HepG2 (cell line): ENCODE measurements around the gene KLHL3. TPM values are rescaled to one million over a fixed set of nuclear protein-coding genes. Genes with fewer than 3 reads are reported as not detected.

Source experiments
- ATAC-seq: fragments of 200-7000 bp; cut with Tn5 transposase; 3 replicates; pipeline ENCODE4 v1.9.1; 2020; ENCODE audit warnings: mild to moderate bottlenecking, moderate library complexity
- BruUV-seq: library from RNA; stranded (reverse); fragments of 400-500 nt; replicated peaks from 2 replicates; lab custom pipeline; 2021; lab: Mats Ljungman, UMichigan
- CTCF ChIA-PET: fragments of 300-600 bp; formaldehyde crosslinking; extraction: SDS; loops from one replicate; lab custom pipeline; 2021; ENCODE audit warnings: low total read pairs, inconsistent platforms, low intra/inter-chr PET ratio; lab: Yijun Ruan, JAX
- POLR2A ChIA-PET: fragments of 350-600 bp; sonication (Branson Sonifier 250); formaldehyde crosslinking; loops from one replicate; lab custom pipeline; 2020; ENCODE audit warnings: antibody characterized with exemption, inconsistent platforms; lab: Yijun Ruan, JAX
- DNase-seq: peaks from one replicate; pipeline ENCODE4 v3.0.0-alpha.2; 2015; ENCODE audit warnings: low spot score
- FAIRE-seq: peaks from 3 replicates; lab custom pipeline; 2011; peaks lifted over from hg19 to GRCh38; lab: Jason Lieb, UNC
- H2AFZ ChIP-seq: one replicate; pipeline ENCODE4 v1.6.1; 2011; ENCODE audit warnings: low read length, inconsistent platforms
- H3K27ac ChIP-seq: fragments of 300-600 bp; 3 replicates; pipeline ENCODE4 v1.8.0; 2011; ENCODE audit warnings: mixed run types, mild to moderate bottlenecking, mixed read lengths, low read length, inconsistent platforms; ENCODE audit not compliant: insufficient read depth; ENCODE audit errors: extremely low read length
- H3K27me3 ChIP-seq, 2 experiments: fragments of 200-600 bp in 1 of 2; 2 replicates in 1 of 2; 3 replicates in 1 of 2; pipeline versions ENCODE4 v1.6.0 to v1.8.0; 2011; ENCODE audit warnings: low read length in 2 of 2, mild to moderate bottlenecking in 2 of 2, moderate library complexity in 2 of 2, inconsistent platforms in 1 of 2; ENCODE audit not compliant: insufficient read depth in 2 of 2, control insufficient read depth in 1 of 2
- H3K36me3 ChIP-seq, 2 experiments: fragments of 200-600 bp in 1 of 2; replicated peaks in 1 of 2; 2 replicates in 1 of 2; 3 replicates in 1 of 2; pipeline versions ENCODE4 v1.5.1 to v1.8.0; 2011; ENCODE audit warnings: low read length in 2 of 2, inconsistent platforms in 1 of 2; ENCODE audit not compliant: insufficient read depth in 2 of 2, control insufficient read depth in 1 of 2
- H3K4me1 ChIP-seq: 2 replicates; pipeline ENCODE4 v1.5.1; 2012; ENCODE audit warnings: low read length, inconsistent platforms; ENCODE audit not compliant: insufficient read depth
- H3K4me2 ChIP-seq: 2 replicates; pipeline ENCODE4 v1.6.0; 2011; ENCODE audit warnings: low read depth, low read length, inconsistent platforms
- H3K4me3 ChIP-seq, 3 experiments: fragments of 200-600 bp in 1 of 3; sonication (generic), shearing (Covaris generic) in 1 of 3; replicated peaks in 1 of 3; 2 replicates each; pipeline ENCODE4 v1.5.1; 2011 to 2016; ENCODE audit warnings: low read length in 3 of 3, inconsistent platforms in 2 of 3, low read depth in 2 of 3, mild to moderate bottlenecking in 2 of 3, control low read depth in 1 of 3, mixed read lengths in 1 of 3; ENCODE audit not compliant: insufficient read depth in 1 of 3
- H3K79me2 ChIP-seq: one replicate; pipeline ENCODE4 v1.6.1; 2011; ENCODE audit warnings: low read length, inconsistent platforms; ENCODE audit not compliant: insufficient read depth
- H3K9ac ChIP-seq: 2 replicates; pipeline ENCODE4 v1.6.0; 2011; ENCODE audit warnings: mild to moderate bottlenecking, low read depth, low read length, inconsistent platforms; ENCODE audit not compliant: insufficient read depth
- H3K9me3 ChIP-seq: 2 replicates; pipeline ENCODE4 v1.5.1; 2012; ENCODE audit warnings: mild to moderate bottlenecking, low read length
- H4K20me1 ChIP-seq: 2 replicates; pipeline ENCODE4 v1.6.0; 2011; ENCODE audit warnings: inconsistent platforms, mild to moderate bottlenecking, low read length, moderate library complexity; ENCODE audit not compliant: insufficient read depth
- ASH2L ChIP-seq: fragments of 300-600, 200-600 bp; sonication (generic); IDR thresholded peaks from 2 replicates; pipeline ENCODE4 v1.7.0; 2017; ENCODE audit warnings: low read depth, mild to moderate bottlenecking, moderate library complexity, mixed read lengths, low read length; ENCODE audit not compliant: insufficient read length
- ATF5 ChIP-seq: sonication (generic); formaldehyde crosslinking; IDR thresholded peaks from 2 replicates; pipeline ENCODE4 v1.4.0; 2020; ENCODE audit warnings: mild to moderate bottlenecking, low read depth, missing genetic modification reagents
- HBP1 ChIP-seq: IDR thresholded peaks from 2 replicates; pipeline ENCODE4 v1.6.1; 2016; ENCODE audit warnings: low read depth, control low read depth
- HDAC2 ChIP-seq: sonication (generic); formaldehyde crosslinking; IDR thresholded peaks from 2 replicates; pipeline ENCODE4 v1.4.0; 2020; ENCODE audit warnings: missing genetic modification reagents
- HNF4A ChIP-seq: sonication (generic); formaldehyde crosslinking; IDR thresholded peaks from 2 replicates; pipeline ENCODE4 v1.4.0; 2020; ENCODE audit warnings: missing genetic modification reagents
- KLF16 ChIP-seq, 2 experiments: sonication (generic) in 1 of 2; formaldehyde crosslinking in 1 of 2; IDR thresholded peaks; 2 replicates each; pipeline versions ENCODE4 v1.6.1 to v1.8.0; 2016 to 2023; ENCODE audit warnings: missing genetic modification reagents in 2 of 2, missing compliant biosample characterization in 1 of 2
- MTF2 ChIP-seq: sonication (generic); formaldehyde crosslinking; IDR thresholded peaks from 2 replicates; pipeline ENCODE4 v1.5.0; 2020; ENCODE audit warnings: missing genetic modification reagents, borderline replicate concordance
- MXD4 ChIP-seq: IDR thresholded peaks from 2 replicates; pipeline ENCODE4 v1.6.1; 2016; ENCODE audit warnings: mild to moderate bottlenecking, missing biosample characterization, missing genetic modification reagents
- NCOA2 ChIP-seq: sonication (generic); formaldehyde crosslinking; IDR thresholded peaks from 2 replicates; pipeline ENCODE4 v1.8.0; 2022; ENCODE audit warnings: inconsistent platforms
- SP5 ChIP-seq: IDR thresholded peaks from 2 replicates; pipeline ENCODE4 v1.6.1; 2016; ENCODE audit warnings: low read depth, borderline replicate concordance
- ZBTB3 ChIP-seq: sonication (generic); formaldehyde crosslinking; IDR thresholded peaks from 2 replicates; pipeline ENCODE4 v1.4.0; 2020; ENCODE audit warnings: low read depth, mild to moderate bottlenecking, moderate library complexity, missing genetic modification reagents, borderline replicate concordance
- ZNF263 ChIP-seq: sonication (generic); formaldehyde crosslinking; IDR thresholded peaks from 2 replicates; pipeline ENCODE4 v1.4.0; 2020; ENCODE audit warnings: missing genetic modification reagents
- ZNF335 ChIP-seq: sonication (generic); formaldehyde crosslinking; IDR thresholded peaks from 2 replicates; pipeline ENCODE4 v1.4.0; 2020; ENCODE audit warnings: missing genetic modification reagents
- ZNF343 ChIP-seq: sonication (generic); formaldehyde crosslinking; IDR thresholded peaks from 2 replicates; pipeline ENCODE4 v1.4.0; 2020; ENCODE audit warnings: mild to moderate bottlenecking, missing genetic modification reagents
- ZNF383 ChIP-seq: sonication (generic); formaldehyde crosslinking; IDR thresholded peaks from 2 replicates; pipeline ENCODE4 v1.4.0; 2020; ENCODE audit warnings: missing genetic modification reagents, mild to moderate bottlenecking, borderline replicate concordance
- ZNF660 ChIP-seq: sonication (generic); formaldehyde crosslinking; IDR thresholded peaks from 2 replicates; pipeline ENCODE4 v1.5.1; 2020; ENCODE audit warnings: mild to moderate bottlenecking, low read depth, missing genetic modification reagents, borderline replicate concordance
- ZNF746 ChIP-seq: sonication (generic); formaldehyde crosslinking; IDR thresholded peaks from 2 replicates; pipeline ENCODE4 v1.8.0; 2022; ENCODE audit warnings: mild to moderate bottlenecking, missing genetic modification reagents
- WGBS: methylation state at CpG from one replicate; pipeline ENCODE4 v1.1.6; 2017; ENCODE audit warnings: low lambda C conversion rate; 5-methylcytosine and 5-hydroxymethylcytosine counted together
- in situ Hi-C: cut with HindIII; loops from 2 replicates; pipeline ENCODE4 v1.10.0; 2017; ENCODE audit warnings: low pct_unique_long_range_greater_than_20kb; ENCODE audit not compliant: extremely low pct_ligation_motif_present
- intact Hi-C: fragments of 100-400 bp; cut with micrococcal nuclease; formaldehyde crosslinking; loops from one replicate; pipeline ENCODE4 v1.10.0; 2022; ENCODE audit not compliant: unreplicated experiment
- polyA plus RNA-seq, 8 experiments: library from polyadenylated mRNA; depleted of rRNA in 3 of 8; stranded (reverse) in 7 of 8; unstranded in 1 of 8; fragments of >200 nt; fragmentation: Illumina TruSeq in 4 of 8; extraction: Trizol in 4 of 8; gene quantifications; 2 replicates each; pipeline versions ENCODE4 v1.2.1 to v1.2.3, GENCODE V29; 2011 to 2016; ENCODE audit warnings: low read depth in 4 of 8, missing spikeins in 1 of 8, mixed read lengths in 1 of 8; ENCODE audit not compliant: insufficient read depth in 1 of 8
- total RNA-seq, 5 experiments: library from RNA; depleted of rRNA; stranded (reverse); fragments of >200 nt; fragmentation: Illumina TruSeq; extraction: Trizol; gene quantifications; 2 replicates each; pipeline ENCODE4 v1.2.3, GENCODE V29; 2016; ENCODE audit warnings: low read depth in 1 of 5

The KLHL3 gene
- total and polyA plus RNA-seq, 2 of the 13 experiments (the other 11 are each of a cell fraction or from before 2014, with no cell fraction given) = 0.02 to 0.08 TPM

GRCh38 chr5:137696481-137696880 lies 39.4 kb downstream of the KLHL3 start:
- BruUV-seq = no TSS peak
- intact Hi-C loops = no loop called here
- ATAC-seq = no peak

More at GRCh38 chr5:137696481-137696880, 39.4 kb downstream of the KLHL3 start:
- CTCF ChIA-PET = no interaction called here
- no peak overlapping the region for H3K27ac ChIP-seq
- H2AFZ ChIP-seq = no peak overlapping the region
- no peaks in the 10 kb centered on the region for H3K36me3 ChIP-seq
- DNase-seq = no peak
- H3K4me3 ChIP-seq = no peak overlapping the region
- H3K79me2 ChIP-seq = no peaks in the 10 kb centered on the region
- FAIRE-seq = no peak
- TF ChIP-seq NCOA2 (CRISPR knock-in tag) (no peak), MTF2 (CRISPR knock-in tag) (no peak), ZNF263 (CRISPR knock-in tag) (no peak), HBP1 (no peak), SP5 (CRISPR knock-in tag) (no peak), ZNF383 (CRISPR knock-in tag) (no peak), HDAC2 (CRISPR knock-in tag) (no peak), ATF5 (CRISPR knock-in tag) (no peak), HNF4A (CRISPR knock-in tag) (no peak), ZBTB3 (CRISPR knock-in tag) (no peak), ZNF343 (CRISPR knock-in tag) (no peak), ZNF746 (CRISPR knock-in tag) (no peak), ZNF660 (no peak), ZNF335 (no peak), KLF16 (CRISPR knock-in tag; IDR thresholded peaks at IDR 0.05) (no peak), MXD4 (no peak), ASH2L (no peak)
- TF ChIP-seq, all 625 proteins: peak for 0
- H4K20me1 ChIP-seq = no peaks in the 10 kb centered on the region
- 0% methylated on average over 1 of the region's 1 CpG for WGBS
- no peak overlapping the region for H3K4me2 ChIP-seq
- peaks cover 0 to 8% of the 10 kb centered on the region in 2 experiments; a peak in 1 of 5 replicates for H3K27me3 ChIP-seq
- no peak overlapping the region for H3K9ac ChIP-seq
- in situ Hi-C loops = no loop called here
- POLR2A ChIA-PET = no interaction called here
- H3K9me3 ChIP-seq = no peaks in the 10 kb centered on the region
- H3K4me1 ChIP-seq = 0 out of 2 replicates have a peak, but pooled peaks cover 7% of the 10 kb centered on the region
